WTC11 (cell line): ENCODE results near the gene GALNT18. TPM values are rescaled to one million over a fixed set of nuclear protein-coding genes. Genes with fewer than 3 reads are reported as not detected.

Experiments used
- ATAC-seq: fragments of 200-7000 bp; cut with Tn5 transposase; 2 replicates; pipeline ENCODE4 v1.10.0; 2021; ENCODE audit warnings: mild to moderate bottlenecking, moderate library complexity
- CTCF ChIA-PET: fragments of 300-600 bp; sonication (Branson Sonifier 250); formaldehyde crosslinking; loops from one replicate; lab custom pipeline; 2021; ENCODE audit warnings: antibody characterized with exemption; lab: Charles Lee
- POLR2A ChIA-PET: fragments of 350-600 bp; sonication (Branson Sonifier 250); formaldehyde crosslinking; loops from one replicate; lab custom pipeline; 2021; ENCODE audit warnings: antibody characterized with exemption; lab: Charles Lee
- DNase-seq: peaks from one replicate; pipeline ENCODE4 v3.0.0; 2021; ENCODE audit warnings: low spot score
- H3K27ac Mint-ChIP-seq: 2 replicates; pipeline ENCODE4 v1.8.0; 2021; ENCODE audit warnings: mixed read lengths
- H3K27me3 Mint-ChIP-seq: 2 replicates; pipeline ENCODE4 v1.8.0; 2021; ENCODE audit warnings: low read depth, mild to moderate bottlenecking, moderate library complexity, mixed read lengths
- H3K36me3 Mint-ChIP-seq: 2 replicates; pipeline ENCODE4 v1.8.0; 2021; ENCODE audit warnings: mixed read lengths
- H3K4me1 Mint-ChIP-seq: 2 replicates; pipeline ENCODE4 v1.8.0; 2022; ENCODE audit warnings: mixed read lengths
- H3K4me3 Mint-ChIP-seq: 2 replicates; pipeline ENCODE4 v1.8.0; 2021; ENCODE audit warnings: mild to moderate bottlenecking, moderate library complexity, mixed read lengths
- H3K9me3 Mint-ChIP-seq: 2 replicates; pipeline ENCODE4 v1.8.0; 2021; ENCODE audit warnings: mixed read lengths
- ARID4B ChIP-seq: sonication (generic); formaldehyde crosslinking; IDR thresholded peaks from 2 replicates; pipeline ENCODE4 v1.8.0; 2023; ENCODE audit warnings: missing genetic modification reagents, mild to moderate bottlenecking, borderline replicate concordance
- ERG ChIP-seq: fragments of 250-450 bp; sonication (Bioruptor Pico); IDR thresholded peaks from 2 replicates; pipeline ENCODE4 v1.8.0; 2021; ENCODE audit warnings: mild to moderate bottlenecking
- FOXP1 ChIP-seq: sonication (generic); formaldehyde crosslinking; IDR thresholded peaks from 2 replicates; pipeline ENCODE4 v1.8.0; 2022; ENCODE audit warnings: missing genetic modification reagents, mild to moderate bottlenecking, moderate library complexity, borderline replicate concordance
- GRHL2 ChIP-seq: fragments of 250-450 bp; sonication (Bioruptor Pico); IDR thresholded peaks from 2 replicates; pipeline ENCODE4 v1.8.0; 2022; ENCODE audit warnings: mild to moderate bottlenecking, moderate library complexity; ENCODE audit not compliant: insufficient replicate concordance, severe bottlenecking
- IRF1 ChIP-seq: sonication (generic); formaldehyde crosslinking; IDR thresholded peaks from 2 replicates; pipeline ENCODE4 v1.8.0; 2023; ENCODE audit warnings: missing genetic modification reagents
- KAT7 ChIP-seq: sonication (generic); formaldehyde crosslinking; IDR thresholded peaks from 2 replicates; pipeline ENCODE4 v1.8.1; 2023; ENCODE audit warnings: missing genetic modification reagents, mild to moderate bottlenecking, borderline replicate concordance
- MAX ChIP-seq: sonication (generic); formaldehyde crosslinking; IDR thresholded peaks from 2 replicates; pipeline ENCODE4 v1.8.0; 2022; ENCODE audit warnings: mild to moderate bottlenecking, missing genetic modification reagents
- NFYB ChIP-seq: sonication (generic); formaldehyde crosslinking; conservative IDR thresholded peaks from 2 replicates; pipeline ENCODE4 v1.8.0; 2022; ENCODE audit warnings: low read depth, missing genetic modification reagents
- PRDM15 ChIP-seq: sonication (generic); formaldehyde crosslinking; IDR thresholded peaks from 2 replicates; pipeline ENCODE4 v1.8.0; 2022; ENCODE audit warnings: missing genetic modification reagents
- PRRX2 ChIP-seq: fragments of 250-450 bp; sonication (Bioruptor Pico); IDR thresholded peaks from 2 replicates; pipeline ENCODE4 v1.8.0; 2021; ENCODE audit warnings: mild to moderate bottlenecking
- STAT6 ChIP-seq: sonication (generic); formaldehyde crosslinking; conservative IDR thresholded peaks from 2 replicates; pipeline ENCODE4 v1.8.1; 2023; ENCODE audit warnings: mild to moderate bottlenecking, low read depth, missing genetic modification reagents, moderate library complexity
- TEAD4 ChIP-seq: sonication (generic); formaldehyde crosslinking; IDR thresholded peaks from 2 replicates; pipeline ENCODE4 v1.8.0; 2022; ENCODE audit warnings: mild to moderate bottlenecking, missing genetic modification reagents
- ZBTB21 ChIP-seq: sonication (generic); formaldehyde crosslinking; IDR thresholded peaks from 2 replicates; pipeline ENCODE4 v1.8.1; 2023; ENCODE audit warnings: mild to moderate bottlenecking, missing genetic modification reagents, borderline replicate concordance
- ZBTB43 ChIP-seq: sonication (generic); formaldehyde crosslinking; IDR thresholded peaks from 2 replicates; pipeline ENCODE4 v1.8.1; 2023; ENCODE audit warnings: mild to moderate bottlenecking, missing genetic modification reagents
- ZNF317 ChIP-seq: sonication (generic); formaldehyde crosslinking; IDR thresholded peaks from 2 replicates; pipeline ENCODE4 v1.8.1; 2023; ENCODE audit warnings: low read depth, mild to moderate bottlenecking, moderate library complexity, missing genetic modification reagents, borderline replicate concordance
- total RNA-seq: library from RNA; stranded (reverse); gene quantifications from 3 replicates; pipeline ENCODE4 v1.2.3, GENCODE V29; 2021

The GALNT18 gene
- total RNA-seq, 1 experiment from 2014 or later, result 5.0 TPM

- TF ChIP-seq ARID4B (no peak), KAT7 (CRISPR knock-in tag) (no peak), IRF1 (CRISPR knock-in tag) (no peak)
These were observed 240.9 kb downstream of the GALNT18 start (continued) for GRCh38 chr11:11380883-11381282.

- Mint-ChIP-seq H3K4me3 (no peak overlapping the region), H3K9me3 (peaks cover 5% of the 10 kb centered on the region), H3K36me3 (peaks cover 3% of the 10 kb centered on the region; the same call in 1 of the 2 replicates), H3K27me3 (peaks cover 4% of the 10 kb centered on the region; the same call in 1 of the 2 replicates), H3K27ac (no peak overlapping the region), H3K4me1 (no peaks in the 10 kb centered on the region)
- DNase-seq, result no peak
- ChIA-PET POLR2A (no interaction called here), CTCF (no interaction called here)
- TF ChIP-seq FOXP1 (no peak), PRRX2 (CRISPR knock-in tag) (no peak), STAT6 (CRISPR knock-in tag) (no peak), ERG (CRISPR knock-in tag) (no peak), MAX (CRISPR knock-in tag) (no peak), ZNF317 (CRISPR knock-in tag) (no peak), PRDM15 (no peak), TEAD4 (CRISPR knock-in tag) (no peak), KAT7 (CRISPR knock-in tag) (no peak), GRHL2 (no peak), ZBTB43 (CRISPR knock-in tag) (no peak), NFYB (CRISPR knock-in tag) (no peak), ZBTB21 (CRISPR knock-in tag) (no peak)
- no peak for ATAC-seq
These were observed 241.5 kb downstream of the GALNT18 start for GRCh38 chr11:11380340-11380739.
